ENCODE results near the gene ZNF813. TPM values are rescaled to one million over a fixed set of nuclear protein-coding genes. Genes with fewer than 3 reads are reported as not detected.

The ZNF813 gene
- total RNA-seq, 1 experiment from 2014 or later = 3.5 TPM

Other genes with a start within 250 kb of the ZNF813 start
- 8.0 and 14.1 TPM in 2 replicates for gene ZNF677, start 212.9 kb upstream of the ZNF813 start, total RNA-seq (2014; rRNA removed)
- not detected in 2 replicates for gene VN1R2, start 209.4 kb upstream of the ZNF813 start, total RNA-seq (2014; rRNA removed)
- not detected in 2 replicates for gene VN1R4, start 200.0 kb upstream of the ZNF813 start, total RNA-seq (2014; rRNA removed)
- gene ZNF845, start 134.0 kb upstream of the ZNF813 start, total RNA-seq (2014; rRNA removed) = 4.4 and 6.6 TPM in 2 replicates
- 13.1 and 25.6 TPM in 2 replicates for gene ZNF525, start 102.0 kb upstream of the ZNF813 start, total RNA-seq (2014; rRNA removed)
- 9.6 and 11.4 TPM in 2 replicates for gene ZNF765, start 72.6 kb upstream of the ZNF813 start, total RNA-seq (2014; rRNA removed)
- 15.8 and 16.5 TPM in 2 replicates for gene ZNF761, start 35.7 kb upstream of the ZNF813 start, total RNA-seq (2014; rRNA removed)
- gene ZNF331, start 70.4 kb downstream of the ZNF813 start, total RNA-seq (2014; rRNA removed) = 28.0 and 32.5 TPM in 2 replicates
- not detected in 2 replicates for gene DPRX, start 164.3 kb downstream of the ZNF813 start, total RNA-seq (2014; rRNA removed)

Measured in PC-3 (cell line).